HCT116 (cell line): ENCODE results near the gene IGSF11. TPM values are rescaled to one million over a fixed set of nuclear protein-coding genes. Genes with fewer than 3 reads are reported as not detected.

Source experiments
- ATAC-seq: fragments of 200-7000 bp; cut with Tn5 transposase; 2 replicates; pipeline ENCODE4 v1.9.1; 2020; ENCODE audit warnings: mild to moderate bottlenecking, moderate library complexity
- BruUV-seq: library from RNA; stranded (reverse); fragments of 400-500 nt; replicated peaks from 2 replicates; lab custom pipeline; 2021; lab: Mats Ljungman, UMichigan
- CTCF ChIA-PET: fragments of 300-600 bp; sonication (Branson Sonifier 250); formaldehyde crosslinking; loops from one replicate; lab custom pipeline; 2021; ENCODE audit warnings: antibody characterized with exemption; lab: Charles Lee
- POLR2A ChIA-PET: fragments of 300-600, 350-600 bp; sonication (Branson Sonifier 250); formaldehyde crosslinking; loops from one replicate; lab custom pipeline; 2021; ENCODE audit warnings: antibody characterized with exemption; lab: Charles Lee
- RAD21 ChIA-PET, 2 experiments: fragments of 300-600 bp; sonication (Branson Sonifier 250); formaldehyde crosslinking; loops; one replicate each; lab custom pipeline; 2023; ENCODE audit warnings: low total read pairs in 2 of 2; ENCODE audit not compliant: uncharacterized antibody in 2 of 2, unreplicated experiment in 2 of 2, low non-redundant PET in 1 of 2; lab: Charles Lee
- DNase-seq: peaks from one replicate; pipeline ENCODE4 v3.0.0-alpha.2; 2010; ENCODE audit warnings: low read depth, low spot score
- H2AFZ ChIP-seq: fragments of 200-600 bp; shearing (Covaris generic), sonication (generic); 2 replicates; pipeline ENCODE4 v1.6.1; 2017; ENCODE audit warnings: low read depth, mixed run types, mixed read lengths, antibody characterized with exemption, low read length; ENCODE audit not compliant: poor library complexity, severe bottlenecking
- H3K27ac ChIP-seq: 2 replicates; pipeline ENCODE4 v1.5.1; 2012; ENCODE audit warnings: low read depth, low read length
- H3K27me3 ChIP-seq: fragments of 200-600 bp; sonication (generic); 2 replicates; pipeline ENCODE4 v1.6.1; 2016; ENCODE audit warnings: mixed run types, low read length, mixed read lengths; ENCODE audit not compliant: insufficient read depth
- H3K36me3 ChIP-seq, 2 experiments: fragments of 200-500 bp in 1 of 2; fragments of 200-600 bp in 1 of 2; sonication (Bioruptor generic) in 1 of 2; sonication (generic) in 1 of 2; 2 replicates each; pipeline versions ENCODE4 v1.5.1 to v1.6.1; 2014 to 2016; ENCODE audit warnings: low read length in 2 of 2, inconsistent platforms in 1 of 2, mixed read lengths in 1 of 2, mixed run types in 1 of 2; ENCODE audit not compliant: insufficient read depth in 2 of 2, control insufficient read depth in 1 of 2
- H3K4me1 ChIP-seq, 2 experiments: fragments of 200-600 bp in 1 of 2; sonication (generic) in 1 of 2; 2 replicates each; pipeline versions ENCODE4 v1.5.1 to v1.6.1; 2012 to 2017; ENCODE audit warnings: low read length in 2 of 2, inconsistent platforms in 1 of 2, mild to moderate bottlenecking in 1 of 2, mixed read lengths in 1 of 2, mixed run types in 1 of 2, moderate library complexity in 1 of 2; ENCODE audit not compliant: insufficient read depth in 2 of 2, control insufficient read depth in 1 of 2
- H3K4me2 ChIP-seq: fragments of 200-600 bp; sonication (generic); 2 replicates; pipeline ENCODE4 v1.6.1; 2017; ENCODE audit warnings: mixed run types, low read length, mixed read lengths
- H3K4me3 ChIP-seq, 2 experiments: fragments of 200-600 bp in 1 of 2; sonication (generic) in 1 of 2; replicated peaks in 1 of 2; 2 replicates each; pipeline ENCODE4 v1.5.1; 2011 to 2016; ENCODE audit warnings: low read length in 2 of 2, control low read depth in 1 of 2, low read depth in 1 of 2, mild to moderate bottlenecking in 1 of 2, mixed read lengths in 1 of 2, mixed run types in 1 of 2
- H3K79me2 ChIP-seq: fragments of 200-600 bp; sonication (generic); 2 replicates; pipeline ENCODE4 v1.6.1; 2017; ENCODE audit warnings: mild to moderate bottlenecking, mixed run types, low read length, moderate library complexity, mixed read lengths; ENCODE audit not compliant: insufficient read depth
- H3K9ac ChIP-seq: fragments of 200-600 bp; sonication (generic); 2 replicates; pipeline ENCODE4 v1.6.1; 2016; ENCODE audit warnings: low read length, mixed read lengths
- H3K9me2 ChIP-seq: fragments of 200-600 bp; sonication (generic), shearing (Covaris generic); 2 replicates; pipeline ENCODE4 v1.6.1; 2017; ENCODE audit warnings: mixed run types, mild to moderate bottlenecking, moderate library complexity; ENCODE audit not compliant: insufficient read depth
- H3K9me3 ChIP-seq, 2 experiments: fragments of 200-500 bp in 1 of 2; fragments of 200-600 bp in 1 of 2; sonication (Bioruptor generic) in 1 of 2; sonication (generic) in 1 of 2; 2 replicates each; pipeline ENCODE4 v1.6.1; 2014 to 2017; ENCODE audit warnings: low read length in 2 of 2, mixed read lengths in 2 of 2, inconsistent platforms in 1 of 2, low read depth in 1 of 2, mild to moderate bottlenecking in 1 of 2, mixed run types in 1 of 2, moderate library complexity in 1 of 2; ENCODE audit not compliant: control insufficient read depth in 1 of 2, insufficient read depth in 1 of 2
- H4K20me1 ChIP-seq: fragments of 200-600 bp; sonication (generic), shearing (Covaris generic); 2 replicates; pipeline ENCODE4 v1.6.1; 2017; ENCODE audit warnings: mixed run types, mild to moderate bottlenecking, moderate library complexity; ENCODE audit not compliant: insufficient read depth
- CEBPB ChIP-seq: IDR thresholded peaks from 2 replicates; pipeline ENCODE4 v1.6.1; 2012; ENCODE audit warnings: low read depth
- ELF1 ChIP-seq: IDR thresholded peaks from 2 replicates; pipeline ENCODE4 v1.6.1; 2012; ENCODE audit warnings: low read depth, borderline replicate concordance
- FOSL1 ChIP-seq: IDR thresholded peaks from 2 replicates; pipeline ENCODE4 v1.6.1; 2012; ENCODE audit warnings: low read depth
- SIN3A ChIP-seq: IDR thresholded peaks from 2 replicates; pipeline ENCODE4 v1.6.1; 2012; ENCODE audit warnings: low read depth
- YY1 ChIP-seq: IDR thresholded peaks from 2 replicates; pipeline ENCODE4 v1.6.1; 2011; ENCODE audit warnings: low read length, low read depth, moderate library complexity, mild to moderate bottlenecking; ENCODE audit not compliant: insufficient replicate concordance; ENCODE audit errors: extremely low read depth
- intact Hi-C: fragments of 100-400 bp; cut with micrococcal nuclease; formaldehyde crosslinking; loops from 2 replicates; pipeline ENCODE4 v1.10.0; 2022
- total RNA-seq: library from RNA; stranded (reverse); gene quantifications from one replicate; pipeline ENCODE4 v1.2.1, GENCODE V29; 2021; ENCODE audit not compliant: unreplicated experiment

Gene IGSF11
- total RNA-seq, 1 experiment from 2014 or later = not detected

GRCh38 chr3:118942195-118942594 is 92.5 kb downstream of the IGSF11 start:
- CTCF ChIA-PET = no interaction called here

DNA sequence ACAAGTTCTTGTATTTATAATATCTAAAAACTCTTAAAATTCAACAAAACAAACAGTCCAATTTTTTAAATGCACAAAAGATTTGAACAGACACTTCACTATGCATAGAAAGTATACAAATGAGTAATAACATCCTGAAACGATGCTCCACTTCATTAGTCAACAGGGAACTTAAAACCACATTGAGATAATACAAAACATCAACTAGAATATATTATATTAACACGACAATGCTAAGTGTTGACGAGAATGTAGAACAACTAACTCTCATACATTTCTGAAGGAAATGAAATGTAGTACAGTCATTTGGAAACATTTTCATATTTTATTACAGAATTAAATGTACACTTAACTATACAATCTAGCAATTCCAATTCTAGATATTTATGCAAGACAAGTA is 93.4 kb downstream of the IGSF11 start:
- no peak overlapping the region for H3K4me2 ChIP-seq
- H3K27me3 ChIP-seq = peaks cover 29% of the 10 kb centered on the region
- DNase-seq (no peak), ATAC-seq (no peak)
- no peak overlapping the region for H2AFZ ChIP-seq
- no peaks in the 10 kb centered on the region for H3K79me2 ChIP-seq
- no peak overlapping the region for H3K4me3 ChIP-seq
- no peaks in the 10 kb centered on the region for H3K36me3 ChIP-seq
- no peaks in the 10 kb centered on the region for H4K20me1 ChIP-seq
- no peaks in the 10 kb centered on the region for H3K9me2 ChIP-seq
- ChIA-PET POLR2A (no interaction called here), CTCF (no interaction called here), RAD21 (no interaction called here)
- peaks cover 0 to 9% of the 10 kb centered on the region in 2 experiments; a peak in 2 of 4 replicates for H3K4me1 ChIP-seq
- no TSS peak for BruUV-seq
- H3K9ac ChIP-seq = no peak overlapping the region
- H3K27ac ChIP-seq = no peak overlapping the region
- TF ChIP-seq SIN3A = no peak
- intact Hi-C loops = no loop called here
- H3K9me3 ChIP-seq = no peaks in the 10 kb centered on the region

More at GRCh38 chr3:118942195-118942594, 92.5 kb downstream of the IGSF11 start:
- Histone ChIP-seq H3K4me2 (no peak overlapping the region), H3K27me3 (peaks cover 38% of the 10 kb centered on the region), H4K20me1 (no peaks in the 10 kb centered on the region), H3K9me3 (no peaks in the 10 kb centered on the region), H3K4me3 (no peak overlapping the region), H3K79me2 (no peaks in the 10 kb centered on the region), H3K9me2 (no peaks in the 10 kb centered on the region), H3K9ac (no peak overlapping the region), H3K4me1 (peaks cover 0 to 9% of the 10 kb centered on the region in 2 experiments; a peak in 2 of 4 replicates), H3K27ac (no peak overlapping the region), H2AFZ (no peak overlapping the region), H3K36me3 (no peaks in the 10 kb centered on the region)
- DNase-seq = no peak
- BruUV-seq = no TSS peak
- no peak for ATAC-seq
- RAD21 ChIA-PET = no interaction called here
- POLR2A ChIA-PET = no interaction called here
- no peak for TF ChIP-seq YY1
- TF ChIP-seq SIN3A = no peak
- no peak for TF ChIP-seq CEBPB
- no peak for TF ChIP-seq ELF1
- TF ChIP-seq FOSL1 = no peak
- intact Hi-C loops = no loop called here
